MM.1S (cell line): ENCODE measurements around the gene APAF1.

ENCODE experiments used
- CTCF ChIP-seq: fragments of 300-600 bp; sonication (generic); IDR thresholded peaks from 2 replicates; pipeline ENCODE4 v1.5.1; 2016; ENCODE audit warnings: antibody characterized with exemption, low read length, mixed read lengths
- EZH2 ChIP-seq: fragments of 300-600 bp; sonication (generic); optimal IDR thresholded peaks from 2 replicates; pipeline ENCODE3; 2017; ENCODE audit warnings: low read depth, mild to moderate bottlenecking, antibody characterized with exemption, low read length, mixed read lengths
- EZH2phosphoT487 ChIP-seq: fragments of 300-600 bp; sonication (generic); IDR thresholded peaks from 2 replicates; pipeline ENCODE4 v1.6.1; 2018; ENCODE audit warnings: antibody characterized with exemption, low read length

GRCh38 chr12:98770230-98770629 lies 125.1 kb downstream of the APAF1 start:
- TF ChIP-seq EZH2phosphoT487 (no peak), CTCF (no peak), EZH2 (no peak)
